ENCODE results near the gene TAF11L8.
"Not testable (repeated sequence)": the region's sequence is repeated elsewhere in the genome, so short reads cannot be mapped to it uniquely, and the experiment has no call there.

GRCh38 chr5:17631788-17632187, 41.0 kb upstream of the TAF11L8 start, which contains the start of gene TAF11L13:
- TF ChIP-seq CTCF, POLR2A (IDR thresholded peaks at IDR 0.05): not testable (repeated sequence)

Measured in esophagus squamous epithelium (tissue), 4 donors.